ENCODE results near the gene PLEKHH1.
"Not testable (repeated sequence)": the region's sequence is repeated elsewhere in the genome, so short reads cannot be mapped to it uniquely, and the experiment has no call there.

The PLEKHH1 gene

DNA sequence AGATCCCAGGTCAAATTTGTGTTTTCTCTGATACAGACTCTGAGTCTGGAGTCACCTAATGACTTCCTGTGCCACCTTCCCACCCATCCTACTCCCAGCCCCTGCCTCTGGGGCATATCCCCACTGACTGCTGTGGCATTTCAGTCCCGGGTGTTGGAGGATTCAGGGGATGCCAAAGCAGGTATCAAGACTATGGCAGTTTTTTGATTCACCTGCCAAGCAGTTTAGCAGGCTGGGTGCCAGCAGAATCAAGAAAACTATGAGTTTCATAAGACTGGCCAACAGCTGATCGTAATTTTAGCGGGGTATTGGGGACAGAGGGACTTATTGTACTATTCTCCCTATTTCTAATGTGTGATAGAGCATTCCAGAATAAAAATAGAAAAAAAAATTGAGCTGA is 4.6 kb downstream of the PLEKHH1 start:
- no peak for DNase-seq

DNA sequence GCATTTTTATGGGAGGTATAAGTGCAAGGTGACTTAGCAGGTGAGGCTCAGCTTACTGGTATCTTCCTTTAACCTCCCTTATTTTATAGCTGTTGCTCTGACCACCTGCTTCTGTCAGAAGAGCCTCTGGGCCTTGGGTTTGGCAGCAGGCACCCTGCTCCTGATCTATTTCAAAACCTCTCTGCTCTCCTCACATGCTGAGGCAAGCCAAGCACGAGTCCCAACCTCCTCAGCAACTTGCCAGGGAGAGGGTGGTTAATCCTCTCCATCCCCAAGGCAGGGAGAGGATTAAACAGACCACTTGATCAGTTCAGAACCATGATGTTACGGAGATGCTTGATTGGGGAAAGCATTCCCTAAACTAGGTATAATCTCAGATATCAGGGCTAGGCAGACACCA is 5.4 kb downstream of the PLEKHH1 start:
- DNase-seq = no peak

DNA sequence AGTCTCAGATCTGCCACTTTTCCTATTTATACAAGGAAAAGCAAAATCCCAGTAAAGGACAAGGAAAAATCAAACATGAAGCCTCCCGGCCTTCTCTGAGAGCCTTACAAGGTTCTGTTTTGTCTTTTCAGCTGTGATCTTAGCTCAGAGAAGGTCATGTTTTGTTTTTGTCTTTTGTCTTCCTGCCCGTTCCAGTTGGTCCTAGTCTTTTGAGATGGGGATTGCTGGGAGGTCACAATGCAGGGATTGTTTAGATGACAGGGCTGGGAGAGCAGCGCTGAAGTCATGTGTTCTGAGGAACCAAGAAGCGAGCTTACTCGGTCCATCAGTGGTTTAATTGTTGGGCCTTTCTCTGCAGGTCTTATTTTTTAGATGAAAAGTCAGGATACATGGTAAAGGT is 6.0 kb downstream of the PLEKHH1 start:
- DNase-seq = peak; percentile 87

DNA sequence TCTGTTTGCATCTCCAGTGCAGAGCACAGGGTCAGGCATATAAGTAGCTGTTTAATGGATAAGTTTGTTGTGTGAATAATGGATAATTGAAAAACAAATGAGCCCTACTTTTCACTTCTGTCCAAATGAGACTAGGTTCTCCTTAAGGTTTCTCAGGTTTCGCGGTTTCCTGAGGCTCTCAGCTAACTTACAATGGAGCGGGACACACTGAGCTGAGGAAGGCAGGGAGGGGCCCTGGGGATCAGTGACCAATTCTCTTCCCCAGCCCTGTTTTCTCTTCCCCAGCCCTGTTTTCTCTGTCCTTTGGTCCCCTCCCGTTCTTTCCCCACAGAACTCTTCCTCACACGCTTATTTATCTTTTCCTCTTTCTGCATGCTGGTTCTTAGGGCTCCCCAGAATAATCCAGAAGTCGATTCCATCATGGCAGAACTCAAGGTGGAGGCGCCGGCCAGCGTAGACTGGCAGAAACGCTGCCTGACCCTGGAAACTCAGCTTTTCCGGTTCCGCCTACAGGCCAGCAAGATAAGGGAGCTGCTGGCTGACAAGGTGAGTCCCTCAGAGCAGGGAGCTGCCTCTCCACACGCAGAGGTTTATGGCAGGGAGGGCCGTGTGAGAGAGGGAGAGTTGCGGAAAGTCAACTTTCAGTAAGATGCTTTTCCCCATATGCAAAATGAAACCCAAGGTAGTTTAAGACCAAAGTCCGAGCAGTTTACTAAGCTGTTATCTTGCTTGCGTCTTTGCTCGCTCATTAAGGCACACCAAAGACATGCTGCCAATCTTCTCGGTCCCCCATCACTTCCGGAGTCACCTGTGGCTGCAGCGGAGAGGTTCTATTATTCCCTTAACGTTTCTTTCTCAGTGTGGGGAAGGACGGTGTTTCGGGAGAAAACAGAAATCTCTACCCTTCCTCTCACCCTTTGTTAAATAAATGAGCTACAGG is 8.6 kb downstream of the PLEKHH1 start:
- DNase-seq = no peak

DNA sequence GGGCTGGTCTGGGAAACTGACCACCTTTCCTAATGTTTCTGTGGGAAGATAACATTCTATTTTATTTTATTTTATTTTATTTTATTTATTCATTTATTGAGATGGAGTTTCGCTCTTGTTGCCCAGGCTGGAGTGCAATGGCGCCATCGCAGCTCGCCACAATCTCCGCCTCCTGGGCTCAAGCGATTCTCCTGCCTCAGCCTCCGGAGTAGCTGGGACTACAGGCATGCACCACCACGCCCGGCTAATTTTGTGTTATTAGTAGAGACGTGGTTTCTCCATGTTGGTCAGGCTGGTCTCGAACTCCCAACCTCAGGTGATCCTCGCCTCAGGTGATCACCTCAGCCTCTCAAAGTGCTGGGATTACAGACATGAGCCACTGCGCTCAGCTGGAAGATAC is 9.5 kb downstream of the PLEKHH1 start:
- not testable (repeated sequence) for DNase-seq

DNA sequence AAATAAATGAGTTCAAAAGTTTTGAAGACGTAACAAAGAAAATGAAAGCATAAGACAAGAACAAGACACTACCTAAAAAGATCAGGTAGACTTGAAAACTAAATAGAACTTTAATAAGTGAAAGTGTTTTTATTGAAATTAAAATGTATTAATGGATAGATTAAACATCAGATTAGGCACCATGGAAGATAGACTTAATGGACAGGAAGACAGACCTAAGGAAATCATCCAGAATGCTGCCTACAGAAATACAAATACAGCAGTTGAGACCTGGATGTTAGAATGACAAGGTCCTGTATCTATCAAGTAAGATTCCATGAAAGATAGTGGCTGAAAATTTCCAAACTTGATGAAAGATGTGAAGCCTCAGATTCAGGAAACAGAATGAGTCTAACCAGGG is 11.5 kb downstream of the PLEKHH1 start:
- no peak for DNase-seq

DNA sequence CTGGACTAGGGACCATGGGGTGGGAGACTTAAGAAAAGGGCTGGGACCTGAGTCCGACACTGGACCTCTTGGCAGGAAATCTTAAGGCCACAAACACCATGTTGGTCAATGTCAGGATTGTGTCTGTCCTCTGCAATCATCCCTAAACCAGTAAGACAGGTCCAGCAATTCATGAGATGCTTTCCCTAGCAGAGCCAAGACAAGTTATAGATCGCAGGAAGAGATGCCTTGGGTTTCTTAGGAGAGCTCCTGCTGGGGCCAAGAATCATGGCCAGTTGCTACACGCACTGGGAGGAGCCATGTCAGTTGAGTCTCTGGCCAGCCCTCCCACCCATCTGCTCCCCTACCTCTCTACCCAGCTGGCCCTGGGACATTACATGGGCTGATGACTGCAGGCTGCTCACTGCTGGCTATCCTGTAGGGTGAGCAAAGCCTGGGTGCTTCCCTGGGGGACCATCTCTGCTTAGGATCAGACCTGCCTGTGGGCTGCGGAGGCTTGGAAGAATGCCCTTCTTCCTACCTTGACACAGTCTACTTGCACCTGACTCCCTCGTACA is 14.2 kb downstream of the PLEKHH1 start:
- DNase-seq = no peak

DNA sequence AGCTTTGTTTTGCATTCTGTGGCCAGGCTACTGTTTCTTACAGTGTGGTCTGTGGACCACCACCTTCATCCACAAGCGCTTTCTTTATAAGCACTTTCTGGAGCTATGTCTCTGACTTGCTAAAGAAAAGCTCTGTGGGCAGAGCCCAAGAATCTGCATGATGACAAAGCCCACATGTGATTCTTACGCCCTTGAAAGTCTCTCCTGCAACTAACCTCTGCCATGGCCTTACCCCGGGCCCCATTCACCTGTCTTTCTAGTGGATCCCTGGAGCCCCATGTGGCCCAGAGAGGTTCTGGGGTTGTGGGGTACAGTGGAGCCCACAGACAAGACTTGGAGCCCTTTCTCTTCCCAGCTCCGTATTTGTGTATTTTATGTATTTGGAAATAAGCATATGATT is 16.6 kb downstream of the PLEKHH1 start:
- no peak for DNase-seq

DNA sequence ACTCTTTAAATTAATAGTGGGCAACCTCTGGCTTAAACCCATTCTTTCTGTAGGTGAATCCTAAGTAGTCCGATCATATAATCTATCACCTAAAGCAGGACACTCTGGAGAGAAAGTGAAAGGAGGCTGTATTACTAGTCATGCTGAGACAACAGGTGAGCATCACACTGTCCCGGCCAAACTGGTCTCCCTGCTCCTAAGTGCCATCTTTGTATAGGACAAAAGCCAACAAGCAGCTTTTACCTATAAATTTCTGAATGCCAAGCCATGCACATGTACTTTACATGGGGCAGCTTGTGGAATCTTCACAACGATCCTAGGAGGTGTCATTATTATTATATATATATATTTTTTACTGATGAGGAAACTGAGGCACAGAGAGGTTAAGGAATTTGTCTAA is 18.0 kb downstream of the PLEKHH1 start:
- DNase-seq = no peak

DNA sequence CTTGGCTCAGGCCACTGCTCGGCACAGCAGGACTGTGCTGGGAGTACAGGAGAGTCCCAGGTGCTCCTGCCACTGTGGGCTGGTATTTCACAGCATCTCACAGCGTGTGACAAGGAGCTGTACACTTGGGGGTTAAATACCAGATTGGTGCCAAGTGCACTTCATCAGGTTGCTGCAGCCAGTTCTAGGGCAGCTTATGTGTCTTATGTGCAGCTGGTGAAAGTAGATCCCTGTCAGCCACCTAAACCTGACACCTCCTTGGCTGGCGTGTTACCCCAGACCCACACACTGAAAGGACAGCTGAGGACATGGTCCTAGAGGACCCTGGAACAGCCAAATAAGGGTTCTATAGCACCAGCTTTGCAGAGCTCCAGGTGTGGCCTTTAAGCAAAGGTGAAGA is 18.9 kb downstream of the PLEKHH1 start:
- DNase-seq = no peak

DNA sequence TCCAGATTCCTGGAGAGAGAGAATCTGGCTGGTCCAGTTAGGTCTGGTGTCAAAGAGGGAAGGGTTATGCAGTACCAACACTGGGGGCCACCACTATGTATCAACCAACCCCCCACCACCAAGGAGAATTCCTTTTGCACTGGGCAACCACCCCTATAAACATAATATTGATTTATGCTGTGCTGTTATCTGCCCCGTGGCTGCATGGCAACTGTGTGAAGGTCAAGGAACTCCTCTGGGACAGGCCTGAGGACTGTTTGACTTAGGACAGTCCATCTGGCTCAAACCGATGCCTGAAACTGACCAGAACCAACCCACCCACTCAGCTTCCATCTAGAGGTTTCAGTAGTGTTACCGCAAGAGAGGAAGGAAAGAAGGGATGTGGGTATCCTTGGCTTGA is 20.5 kb downstream of the PLEKHH1 start:
- no peak for DNase-seq

DNA sequence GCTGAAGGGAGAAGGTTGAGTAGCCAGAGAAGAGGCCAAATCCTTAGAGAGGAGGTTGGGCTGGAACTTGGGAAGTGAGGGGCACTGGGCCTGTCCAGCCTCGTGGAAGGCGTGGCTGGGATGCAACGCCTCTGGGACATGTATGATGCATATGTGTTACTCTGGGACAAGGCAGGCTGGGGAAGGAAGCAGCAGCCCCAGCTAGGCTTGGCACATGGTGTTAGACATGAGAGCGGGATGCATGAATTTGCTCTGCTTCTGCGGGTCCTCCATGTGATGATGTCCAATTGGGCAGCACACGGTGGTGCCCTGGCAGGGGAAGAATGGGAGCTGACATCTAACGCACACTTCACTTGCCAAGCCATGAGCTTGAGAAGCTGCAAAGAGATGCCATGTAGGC is 21.3 kb downstream of the PLEKHH1 start:
- no peak for DNase-seq

DNA sequence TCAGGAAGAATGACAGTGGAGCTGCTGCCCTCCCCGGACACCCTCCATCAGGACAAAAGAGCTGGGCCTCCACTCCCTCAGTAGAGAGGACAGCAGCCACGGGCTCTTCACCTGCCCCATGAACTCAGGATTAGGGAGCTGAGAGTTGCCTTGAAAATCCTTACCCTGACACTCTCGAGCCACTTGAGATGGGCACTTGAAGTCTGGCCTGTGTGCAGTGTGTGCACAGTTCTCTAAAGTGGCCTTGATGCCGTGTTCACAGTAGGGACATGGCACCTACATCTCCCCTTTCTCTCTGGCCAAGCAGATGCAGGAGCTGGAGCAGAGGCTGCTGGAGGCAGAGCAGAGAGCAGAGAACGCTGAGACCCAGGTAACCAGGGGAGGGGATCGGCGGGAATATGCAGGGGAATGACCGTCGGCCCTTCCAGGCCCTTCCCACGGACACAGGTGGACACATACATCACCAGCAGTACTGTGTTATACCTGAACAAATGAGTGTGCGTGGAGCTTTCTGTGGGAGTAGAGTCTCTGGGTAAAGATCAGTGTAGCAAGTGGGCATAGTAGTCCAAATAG is 22.5 kb downstream of the PLEKHH1 start:
- no peak for DNase-seq

DNA sequence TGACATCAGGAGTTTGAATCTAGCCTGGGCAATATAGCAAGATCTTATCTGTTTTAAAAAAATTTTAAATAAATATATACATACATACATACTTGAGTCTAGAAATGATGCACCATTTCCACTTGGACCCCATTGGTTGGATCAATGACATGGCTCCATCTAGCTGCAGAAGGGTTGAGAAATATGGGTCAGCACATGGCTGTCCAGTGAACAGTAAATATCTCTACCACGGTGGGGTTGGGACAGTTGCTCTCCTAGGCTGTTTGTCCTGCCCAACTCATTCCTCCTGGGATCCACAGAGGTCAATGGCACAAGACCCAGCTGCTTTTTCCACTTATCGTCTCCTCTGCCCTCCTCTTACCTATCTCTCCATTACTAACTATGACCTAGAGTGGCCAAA is 23.6 kb downstream of the PLEKHH1 start:
- peak; percentile 6 for DNase-seq

DNA sequence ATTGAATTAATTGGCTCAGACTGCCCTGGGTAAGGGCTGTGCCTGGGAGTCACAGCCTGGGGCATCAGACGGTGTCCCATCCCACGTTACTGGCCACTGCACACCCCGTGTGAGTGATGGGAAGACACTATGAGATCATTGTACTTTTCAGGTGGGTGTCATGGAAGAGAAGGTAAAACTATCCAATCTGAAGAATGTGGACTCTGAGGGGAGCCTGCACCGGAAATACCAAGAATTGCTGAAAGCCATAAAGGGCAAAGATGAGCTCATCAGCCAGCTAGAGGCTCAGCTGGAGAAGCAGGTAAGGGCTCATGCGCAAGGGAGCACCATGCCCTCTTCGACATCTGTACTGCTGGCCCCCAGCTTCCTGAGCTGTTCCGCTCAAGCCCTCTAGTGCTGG is 24.0 kb downstream of the PLEKHH1 start:
- no peak for DNase-seq

DNA sequence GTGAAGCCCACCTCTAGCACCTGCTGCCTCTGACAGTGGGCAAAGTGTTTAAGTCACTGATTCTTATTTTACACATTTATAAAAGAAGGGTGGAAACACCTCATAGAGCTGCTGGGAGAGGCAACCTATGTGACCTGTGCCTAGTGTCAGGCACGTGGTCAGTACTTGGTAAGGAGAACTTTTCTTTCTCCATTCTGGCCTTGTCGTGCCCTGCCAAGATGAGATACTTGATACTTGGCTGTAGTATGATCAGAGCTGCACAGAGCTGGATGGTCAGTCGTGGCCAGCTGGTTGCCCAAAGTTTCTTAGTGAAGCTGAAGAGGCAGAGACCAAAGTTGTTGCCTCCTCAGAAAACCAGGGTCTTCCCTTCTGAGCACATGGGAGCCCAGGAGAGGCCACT is 24.6 kb downstream of the PLEKHH1 start:
- no peak for DNase-seq

DNA sequence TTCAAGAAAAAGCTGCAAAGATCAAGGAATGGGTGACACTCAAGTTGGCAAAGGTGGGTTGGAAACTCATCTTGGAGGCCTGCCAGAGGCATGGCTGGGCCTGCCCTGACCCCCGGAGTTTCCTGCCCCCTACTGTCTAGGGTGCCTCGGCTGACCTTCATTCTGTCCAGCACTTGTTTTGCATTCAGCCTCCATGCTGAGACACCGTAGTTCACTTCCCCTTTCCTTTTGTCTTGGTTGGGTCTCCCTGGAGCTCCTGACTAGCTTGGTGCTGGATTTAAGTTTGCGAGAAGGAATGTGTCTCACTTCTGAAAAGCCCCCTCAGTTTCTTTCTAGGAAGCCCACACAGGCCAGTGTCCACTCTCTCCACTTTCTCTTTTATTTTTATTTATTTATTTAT is 26.5 kb downstream of the PLEKHH1 start:
- no peak for DNase-seq

DNA sequence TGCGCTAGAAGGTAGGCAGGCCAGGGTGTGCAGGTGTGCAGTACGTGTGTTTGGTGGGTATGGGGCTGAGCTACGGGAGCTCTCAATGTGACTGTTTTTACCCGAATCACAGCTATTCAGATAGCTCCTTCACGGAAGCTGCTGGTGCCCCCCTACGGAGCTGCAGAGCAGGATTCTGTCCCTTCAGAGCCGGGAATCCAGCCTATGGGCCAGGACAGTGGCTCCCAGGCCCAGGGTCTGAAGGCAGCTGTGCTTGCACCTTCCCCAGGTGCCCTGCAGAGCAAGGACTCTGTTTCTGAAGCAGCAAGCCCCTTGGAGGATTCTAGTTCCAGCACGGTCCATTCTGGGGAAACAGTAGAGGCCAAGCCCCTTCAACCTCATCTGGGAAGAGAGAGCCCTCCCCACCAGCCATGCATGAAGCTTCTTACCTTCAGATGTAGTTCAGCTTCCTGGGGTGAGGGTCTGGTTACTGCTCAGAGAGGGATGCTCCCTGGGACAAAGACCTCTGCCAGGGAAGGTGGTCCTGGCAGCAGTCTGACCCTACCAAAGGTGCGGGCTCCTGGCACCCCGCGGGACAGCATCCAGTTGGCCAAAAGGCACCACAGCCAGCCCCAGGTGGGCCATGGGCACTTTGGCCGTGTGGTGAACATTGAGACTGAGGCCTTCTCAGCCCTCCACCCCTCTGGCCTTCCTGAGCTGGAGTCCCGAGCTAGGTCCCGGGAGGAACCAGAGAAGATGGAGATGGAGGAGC is 29.1 kb downstream of the PLEKHH1 start:
- no peak for DNase-seq

DNA sequence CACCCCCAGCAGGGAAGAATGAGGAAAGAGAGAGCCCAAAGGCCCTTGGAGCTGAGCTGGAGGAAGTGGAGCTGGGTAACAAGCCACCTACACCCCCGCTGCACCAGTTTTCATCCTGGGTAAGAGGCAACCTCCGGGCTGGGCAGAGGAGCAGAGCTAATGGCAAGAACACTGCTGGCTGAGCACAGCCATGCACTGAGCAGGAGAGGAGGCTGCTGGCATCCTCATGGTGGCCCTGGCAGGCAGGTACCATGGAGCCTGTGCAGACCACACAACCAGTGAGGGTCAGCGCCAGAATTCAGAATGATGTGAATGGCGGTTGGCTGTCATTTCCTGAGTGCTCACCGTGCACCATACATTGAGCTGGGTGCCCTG is 29.7 kb downstream of the PLEKHH1 start:
- no peak for DNase-seq

DNA sequence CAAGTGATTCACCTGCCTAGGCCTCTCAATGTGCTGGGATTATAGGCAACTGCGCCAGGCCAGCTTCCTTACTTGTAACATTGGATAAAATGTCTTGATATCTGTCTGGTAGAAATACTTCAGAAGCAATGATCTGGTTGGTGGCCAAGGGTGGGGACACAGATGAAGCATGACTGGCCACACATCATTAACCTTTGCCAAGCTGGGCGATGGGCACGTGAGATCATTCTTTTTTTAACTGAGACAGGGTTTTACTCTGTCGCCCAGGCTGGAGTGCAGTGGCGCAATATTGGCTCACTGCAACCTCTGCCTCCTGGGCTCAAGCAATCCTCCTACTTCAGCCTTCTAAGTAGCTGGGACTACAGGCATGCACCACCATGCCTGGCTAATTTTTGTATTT is 31.1 kb downstream of the PLEKHH1 start:
- DNase-seq = no peak

DNA sequence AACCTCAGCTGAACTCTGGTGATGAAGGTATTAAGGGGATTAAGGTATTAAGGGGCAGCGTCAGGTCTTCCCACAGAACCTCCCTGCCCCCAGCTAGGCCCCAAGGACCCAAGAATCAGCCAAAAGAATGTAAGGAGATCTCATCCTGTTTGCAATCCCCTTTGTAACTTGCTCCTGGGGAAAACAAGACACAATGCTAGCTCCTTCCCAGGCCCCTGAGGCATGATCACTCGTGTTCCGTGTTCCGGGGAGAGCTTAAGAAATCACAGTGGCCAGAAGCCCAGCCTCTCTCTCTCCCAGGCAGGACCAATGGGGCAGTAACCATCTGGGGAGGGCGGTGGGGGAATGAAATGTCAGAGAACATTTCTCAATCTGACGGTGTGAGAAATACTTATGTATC is 33.8 kb downstream of the PLEKHH1 start:
- DNase-seq = peak; percentile 64

DNA sequence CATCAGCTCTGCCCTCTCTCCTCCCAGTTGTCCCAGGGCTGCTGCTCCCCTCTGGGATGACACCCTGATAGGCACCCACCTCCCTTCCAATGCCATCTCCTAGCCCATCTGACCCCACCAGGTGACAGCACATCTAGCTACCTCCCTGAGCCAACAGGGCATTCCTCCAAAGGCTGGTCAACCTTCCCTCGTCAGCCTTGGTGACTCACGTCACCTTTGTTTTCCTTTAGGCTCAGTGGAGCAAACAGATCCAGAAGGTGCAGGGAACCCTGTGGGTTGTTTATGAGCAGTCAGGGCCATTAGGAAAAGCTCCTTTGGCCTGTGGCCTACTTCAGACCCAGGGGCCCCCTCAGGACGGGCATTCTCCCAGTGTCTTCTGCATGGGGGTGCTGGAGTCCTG is 34.6 kb downstream of the PLEKHH1 start:
- no peak for DNase-seq

DNA sequence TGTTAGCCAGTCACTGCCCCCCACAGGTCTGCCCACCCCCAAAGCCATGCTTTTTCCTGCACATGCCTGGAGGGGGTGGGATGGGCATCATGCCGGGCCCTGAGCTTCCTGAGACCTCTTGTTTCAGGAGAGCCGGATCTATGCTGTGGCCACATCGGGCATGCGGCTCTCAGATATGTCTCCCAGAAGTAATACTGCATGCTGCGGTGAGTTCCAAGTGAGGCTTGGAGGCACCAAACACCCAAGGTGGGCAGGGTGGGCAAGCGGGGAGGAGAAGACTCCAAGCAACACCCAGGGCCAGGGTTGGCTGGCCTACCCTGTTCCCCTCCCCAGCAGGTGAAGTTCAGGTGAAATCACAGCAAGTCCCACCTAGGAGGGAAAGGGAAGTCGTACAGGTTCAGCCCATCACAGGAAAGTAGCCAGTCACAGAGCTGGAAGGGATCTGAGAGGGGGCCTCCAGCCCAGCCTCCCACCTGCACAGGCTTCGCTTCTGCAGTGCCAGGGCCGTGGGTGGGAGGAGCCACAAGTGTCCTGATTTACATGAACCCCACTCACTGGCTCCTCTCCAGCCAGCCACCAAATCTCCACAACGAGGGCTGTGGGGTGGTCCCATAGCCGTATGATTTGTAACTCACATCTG is 36.0 kb downstream of the PLEKHH1 start:
- DNase-seq = no peak
